GM23338 (cell line): Measurements from ENCODE around the gene UPK1A. TPM values are rescaled to one million over a fixed set of nuclear protein-coding genes. Genes with fewer than 3 reads are reported as not detected.

Source experiments
- ATAC-seq: fragments of 200-7000 bp; cut with Tn5 transposase; 3 replicates; pipeline ENCODE4 v1.9.1; 2020
- DNase-seq: peaks from one replicate; pipeline ENCODE4 v3.0.0-alpha.2; 2015; ENCODE audit warnings: low spot score
- H2AFZ ChIP-seq: fragments of 200-600 bp; sonication (generic); 2 replicates; pipeline ENCODE4 v1.8.0; 2016; ENCODE audit warnings: antibody characterized with exemption, mild to moderate bottlenecking, moderate library complexity
- H3F3A ChIP-seq: fragments of 200-600 bp; sonication (generic); replicated peaks from 2 replicates; pipeline ENCODE4 v1.8.0; 2017; ENCODE audit warnings: antibody characterized with exemption, mixed run types, low read depth
- H3K27ac ChIP-seq: fragments of 200-600 bp; sonication (generic); 2 replicates; pipeline ENCODE4 v1.6.1; 2016; ENCODE audit warnings: low read depth
- H3K27me3 ChIP-seq: fragments of 200-600 bp; sonication (generic); 2 replicates; pipeline ENCODE4 v1.8.0; 2016; ENCODE audit warnings: mild to moderate bottlenecking, mixed run types, moderate library complexity; ENCODE audit not compliant: insufficient read depth
- H3K36me3 ChIP-seq: fragments of 200-600 bp; sonication (generic); 2 replicates; pipeline ENCODE4 v1.8.0; 2016; ENCODE audit warnings: mild to moderate bottlenecking; ENCODE audit not compliant: insufficient read depth
- H3K4me1 ChIP-seq: fragments of 200-600 bp; sonication (generic); 2 replicates; pipeline ENCODE4 v1.8.0; 2016; ENCODE audit warnings: mild to moderate bottlenecking, moderate library complexity; ENCODE audit not compliant: insufficient read depth
- H3K4me2 ChIP-seq: fragments of 200-600 bp; sonication (generic); 2 replicates; pipeline ENCODE4 v1.7.1; 2017; ENCODE audit warnings: mixed run types
- H3K4me3 ChIP-seq: fragments of 200-600 bp; sonication (generic); 2 replicates; pipeline ENCODE4 v1.6.1; 2016; ENCODE audit warnings: mixed run types
- H3K79me2 ChIP-seq: fragments of 200-600 bp; sonication (generic); replicated peaks from 2 replicates; pipeline ENCODE4 v1.8.0; 2017; ENCODE audit warnings: mild to moderate bottlenecking; ENCODE audit not compliant: insufficient read depth
- H3K9me2 ChIP-seq: fragments of 200-600 bp; sonication (generic); 2 replicates; pipeline ENCODE4 v1.8.0; 2017; ENCODE audit not compliant: insufficient read depth
- H4K20me1 ChIP-seq: fragments of 200-600 bp; sonication (generic); replicated peaks from 2 replicates; pipeline ENCODE4 v1.8.0; 2017; ENCODE audit warnings: mild to moderate bottlenecking; ENCODE audit not compliant: insufficient read depth
- H3K27ac Mint-ChIP-seq: 2 replicates; pipeline ENCODE4 v1.8.0; 2020; ENCODE audit warnings: inconsistent platforms, mild to moderate bottlenecking, moderate library complexity, mixed read lengths
- H3K27me3 Mint-ChIP-seq: 3 replicates; pipeline ENCODE4 v1.8.0; 2022; ENCODE audit warnings: low read depth, mild to moderate bottlenecking, moderate library complexity, mixed read lengths, inconsistent platforms; ENCODE audit not compliant: insufficient read depth, poor library complexity
- H3K36me3 Mint-ChIP-seq: 3 replicates; pipeline ENCODE4 v1.8.0; 2021; ENCODE audit warnings: low read depth, mild to moderate bottlenecking, inconsistent platforms, moderate library complexity, mixed read lengths
- H3K4me1 Mint-ChIP-seq: 3 replicates; pipeline ENCODE4 v1.8.0; 2020; ENCODE audit warnings: mild to moderate bottlenecking, inconsistent platforms, mixed read lengths
- H3K4me3 Mint-ChIP-seq: 3 replicates; pipeline ENCODE4 v1.8.0; 2021; ENCODE audit warnings: moderate library complexity, mild to moderate bottlenecking, inconsistent platforms, mixed read lengths
- H3K9me3 Mint-ChIP-seq: 3 replicates; pipeline ENCODE4 v1.8.0; 2020; ENCODE audit warnings: moderate library complexity, mild to moderate bottlenecking, inconsistent platforms, mixed read lengths
- CREB1 ChIP-seq: fragments of 250-450 bp; sonication (Bioruptor Pico); IDR thresholded peaks from 2 replicates; pipeline ENCODE4 v1.5.0; 2020; ENCODE audit warnings: low read depth, mild to moderate bottlenecking, moderate library complexity
- EZH2 ChIP-seq: fragments of 200-600 bp; sonication (generic); IDR thresholded peaks from one replicate; pipeline ENCODE4 v1.8.0; 2017; ENCODE audit warnings: antibody characterized with exemption, mild to moderate bottlenecking, low read depth; ENCODE audit not compliant: unreplicated experiment
- EZH2phosphoT487 ChIP-seq: fragments of 200-600 bp; sonication (generic); IDR thresholded peaks from one replicate; pipeline ENCODE4 v1.8.1; 2018; ENCODE audit warnings: antibody characterized with exemption; ENCODE audit not compliant: unreplicated experiment
- NANOG ChIP-seq: IDR thresholded peaks from 2 replicates; pipeline ENCODE4 v1.6.1; 2016; ENCODE audit warnings: antibody characterized with exemption, borderline replicate concordance
- POLR2AphosphoS5 ChIP-seq: IDR thresholded peaks from 2 replicates; pipeline ENCODE4 v1.6.1; 2016; ENCODE audit warnings: antibody characterized with exemption, low read depth
- STAT1 ChIP-seq: IDR thresholded peaks from one replicate; pipeline ENCODE4 v1.6.1; 2016; ENCODE audit warnings: antibody characterized with exemption; ENCODE audit not compliant: unreplicated experiment
- polyA plus RNA-seq: library from polyadenylated mRNA; unstranded; fragments of >200 nt; fragmentation: Nextera tagmentation; extraction: Ambion mirVana; gene quantifications from 2 replicates; pipeline ENCODE4 v1.2.1, GENCODE V29; 2016
- total RNA-seq: library from RNA; depleted of rRNA; stranded (reverse); fragments of >200 nt; shearing (Covaris generic); gene quantifications from 2 replicates; pipeline ENCODE4 v1.2.3, GENCODE V29; 2014
- TF ChIP-seq, protein P1 (sequence below): fragments of 250-450 bp; sonication (Bioruptor Pico); IDR thresholded peaks from 2 replicates; pipeline ENCODE4 v1.5.0; 2020; ENCODE audit warnings: mild to moderate bottlenecking, moderate library complexity

UPK1A gene
- total and polyA plus RNA-seq, 2 experiments from 2014 or later = 0.42 to 1.5 TPM

DNA sequence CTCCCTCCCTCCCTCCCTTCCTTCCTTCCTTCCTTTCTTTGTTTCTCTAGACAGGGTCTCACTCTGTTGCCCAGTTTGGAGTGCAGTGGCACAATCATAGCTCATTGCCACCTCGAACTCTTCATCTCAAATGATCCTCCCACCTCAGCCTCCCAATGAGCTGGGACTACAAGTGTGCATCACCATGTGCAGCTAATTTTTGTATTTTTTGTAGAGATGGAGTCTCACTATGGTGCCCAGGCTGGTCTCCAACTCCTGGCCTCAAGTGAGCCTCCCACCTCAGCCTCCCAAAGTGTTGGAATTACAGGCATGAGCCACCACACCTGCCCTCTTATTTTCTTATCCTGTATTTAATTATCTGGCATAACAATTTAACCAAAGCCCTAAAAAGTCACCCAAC is 4.4 kb downstream of the UPK1A start (continued):
- TF ChIP-seq EZH2phosphoT487 = no peak

DNA sequence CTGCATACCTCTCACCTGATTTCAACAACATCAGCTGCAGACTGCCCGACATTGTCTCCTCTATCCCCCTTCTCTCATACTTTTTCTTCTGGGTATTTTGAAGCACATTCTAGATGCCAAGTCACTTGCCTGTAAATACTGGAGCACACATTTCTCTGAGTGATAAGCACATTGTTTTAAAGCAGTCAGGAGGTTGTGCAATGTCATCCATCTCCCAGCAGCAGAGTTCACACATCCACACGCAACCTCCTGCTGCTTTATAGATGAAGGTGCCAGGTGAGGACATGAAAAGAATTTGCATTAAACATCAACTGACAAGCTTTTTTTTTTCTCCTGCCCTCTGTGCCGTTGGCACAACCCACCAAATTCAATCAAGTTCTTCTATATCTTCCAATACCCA is 5.5 kb downstream of the UPK1A start:
- no peaks in the 10 kb centered on the region; the same call in 2 of the 3 replicates for H3K9me3 Mint-ChIP-seq

More for the DNA sequence above, 5.5 kb downstream of the UPK1A start:
- H3K4me3 ChIP-seq = no peak overlapping the region
- TF ChIP-seq STAT1 (no peak), EZH2 (no peak), NANOG (no peak), POLR2AphosphoS5 (no peak), CREB1 (CRISPR knock-in tag) (no peak)
- TF ChIP-seq, protein P1, sequence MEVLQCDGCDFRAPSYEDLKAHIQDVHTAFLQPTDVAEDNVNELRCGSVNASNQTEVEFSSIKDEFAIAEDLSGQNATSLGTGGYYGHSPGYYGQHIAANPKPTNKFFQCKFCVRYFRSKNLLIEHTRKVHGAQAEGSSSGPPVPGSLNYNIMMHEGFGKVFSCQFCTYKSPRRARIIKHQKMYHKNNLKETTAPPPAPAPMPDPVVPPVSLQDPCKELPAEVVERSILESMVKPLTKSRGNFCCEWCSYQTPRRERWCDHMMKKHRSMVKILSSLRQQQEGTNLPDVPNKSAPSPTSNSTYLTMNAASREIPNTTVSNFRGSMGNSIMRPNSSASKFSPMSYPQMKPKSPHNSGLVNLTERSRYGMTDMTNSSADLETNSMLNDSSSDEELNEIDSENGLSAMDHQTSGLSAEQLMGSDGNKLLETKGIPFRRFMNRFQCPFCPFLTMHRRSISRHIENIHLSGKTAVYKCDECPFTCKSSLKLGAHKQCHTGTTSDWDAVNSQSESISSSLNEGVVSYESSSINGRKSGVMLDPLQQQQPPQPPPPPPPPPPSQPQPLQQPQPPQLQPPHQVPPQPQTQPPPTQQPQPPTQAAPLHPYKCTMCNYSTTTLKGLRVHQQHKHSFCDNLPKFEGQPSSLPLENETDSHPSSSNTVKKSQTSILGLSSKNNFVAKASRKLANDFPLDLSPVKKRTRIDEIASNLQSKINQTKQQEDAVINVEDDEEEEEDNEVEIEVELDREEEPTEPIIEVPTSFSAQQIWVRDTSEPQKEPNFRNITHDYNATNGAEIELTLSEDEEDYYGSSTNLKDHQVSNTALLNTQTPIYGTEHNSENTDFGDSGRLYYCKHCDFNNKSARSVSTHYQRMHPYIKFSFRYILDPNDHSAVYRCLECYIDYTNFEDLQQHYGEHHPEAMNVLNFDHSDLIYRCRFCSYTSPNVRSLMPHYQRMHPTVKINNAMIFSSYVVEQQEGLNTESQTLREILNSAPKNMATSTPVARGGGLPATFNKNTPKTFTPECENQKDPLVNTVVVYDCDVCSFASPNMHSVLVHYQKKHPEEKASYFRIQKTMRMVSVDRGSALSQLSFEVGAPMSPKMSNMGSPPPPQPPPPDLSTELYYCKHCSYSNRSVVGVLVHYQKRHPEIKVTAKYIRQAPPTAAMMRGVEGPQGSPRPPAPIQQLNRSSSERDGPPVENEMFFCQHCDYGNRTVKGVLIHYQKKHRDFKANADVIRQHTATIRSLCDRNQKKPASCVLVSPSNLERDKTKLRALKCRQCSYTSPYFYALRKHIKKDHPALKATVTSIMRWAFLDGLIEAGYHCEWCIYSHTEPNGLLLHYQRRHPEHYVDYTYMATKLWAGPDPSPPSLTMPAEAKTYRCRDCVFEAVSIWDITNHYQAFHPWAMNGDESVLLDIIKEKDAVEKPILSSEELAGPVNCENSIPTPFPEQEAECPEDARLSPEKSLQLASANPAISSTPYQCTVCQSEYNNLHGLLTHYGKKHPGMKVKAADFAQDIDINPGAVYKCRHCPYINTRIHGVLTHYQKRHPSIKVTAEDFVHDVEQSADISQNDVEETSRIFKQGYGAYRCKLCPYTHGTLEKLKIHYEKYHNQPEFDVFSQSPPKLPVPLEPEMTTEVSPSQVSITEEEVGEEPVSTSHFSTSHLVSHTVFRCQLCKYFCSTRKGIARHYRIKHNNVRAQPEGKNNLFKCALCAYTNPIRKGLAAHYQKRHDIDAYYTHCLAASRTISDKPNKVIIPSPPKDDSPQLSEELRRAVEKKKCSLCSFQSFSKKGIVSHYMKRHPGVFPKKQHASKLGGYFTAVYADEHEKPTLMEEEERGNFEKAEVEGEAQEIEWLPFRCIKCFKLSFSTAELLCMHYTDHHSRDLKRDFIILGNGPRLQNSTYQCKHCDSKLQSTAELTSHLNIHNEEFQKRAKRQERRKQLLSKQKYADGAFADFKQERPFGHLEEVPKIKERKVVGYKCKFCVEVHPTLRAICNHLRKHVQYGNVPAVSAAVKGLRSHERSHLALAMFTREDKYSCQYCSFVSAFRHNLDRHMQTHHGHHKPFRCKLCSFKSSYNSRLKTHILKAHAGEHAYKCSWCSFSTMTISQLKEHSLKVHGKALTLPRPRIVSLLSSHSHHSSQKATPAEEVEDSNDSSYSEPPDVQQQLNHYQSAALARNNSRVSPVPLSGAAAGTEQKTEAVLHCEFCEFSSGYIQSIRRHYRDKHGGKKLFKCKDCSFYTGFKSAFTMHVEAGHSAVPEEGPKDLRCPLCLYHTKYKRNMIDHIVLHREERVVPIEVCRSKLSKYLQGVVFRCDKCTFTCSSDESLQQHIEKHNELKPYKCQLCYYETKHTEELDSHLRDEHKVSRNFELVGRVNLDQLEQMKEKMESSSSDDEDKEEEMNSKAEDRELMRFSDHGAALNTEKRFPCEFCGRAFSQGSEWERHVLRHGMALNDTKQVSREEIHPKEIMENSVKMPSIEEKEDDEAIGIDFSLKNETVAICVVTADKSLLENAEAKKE (CRISPR knock-in tag) = no peak
- no peak overlapping the region for H2AFZ ChIP-seq
- ATAC-seq (no peak), DNase-seq (no peak)
- no peak overlapping the region for H3K4me2 ChIP-seq
- Mint-ChIP-seq H3K27ac (no peak overlapping the region), H3K36me3 (no peaks in the 10 kb centered on the region), H3K4me3 (no peak overlapping the region), H3K4me1 (peaks cover 6% of the 10 kb centered on the region; the same call in 2 of the 3 replicates), H3K27me3 (peaks cover 16% of the 10 kb centered on the region)
- no peaks in the 10 kb centered on the region for H3K27me3 ChIP-seq
- no peaks in the 10 kb centered on the region for H3K79me2 ChIP-seq
- no peaks in the 10 kb centered on the region for H3K9me2 ChIP-seq
- 0 out of 2 replicates have a peak, but pooled peaks cover 3% of the 10 kb centered on the region for H3F3A ChIP-seq
- H4K20me1 ChIP-seq = no peaks in the 10 kb centered on the region
- no peaks in the 10 kb centered on the region; the same call in 1 of the 2 replicates for H3K4me1 ChIP-seq
- H3K36me3 ChIP-seq = no peaks in the 10 kb centered on the region
- H3K27ac ChIP-seq = no peak overlapping the region
